Naive B cell (primary cell): ENCODE measurements around the gene CPEB1. TPM values are rescaled to one million over a fixed set of nuclear protein-coding genes. Genes with fewer than 3 reads are reported as not detected.
"Not testable (repeated sequence)": the region's sequence is repeated elsewhere in the genome, so short reads cannot be mapped to it uniquely, and the experiment has no call there.

Experiments
- ATAC-seq, 2 donors: fragments of 150-1000 bp; cut with Tn5 transposase; 2 replicates each; pipeline ENCODE4 v1.10.0; 2021; ENCODE audit warnings: low read depth in 2 of 2, mild to moderate bottlenecking in 2 of 2, moderate library complexity in 2 of 2
- DNase-seq: peaks from one replicate; pipeline ENCODE4 v3.0.0; 2022
- H3K27ac Mint-ChIP-seq, 6 donors: one replicate each; pipeline ENCODE4 v1.8.0; 2020 to 2022; ENCODE audit warnings: mild to moderate bottlenecking in 6 of 6, mixed read lengths in 6 of 6, moderate library complexity in 5 of 6, inconsistent platforms in 2 of 6
- H3K27me3 Mint-ChIP-seq, 3 donors: one replicate each; pipeline ENCODE4 v1.8.0; 2021 to 2022; ENCODE audit warnings: mixed read lengths in 3 of 3, mild to moderate bottlenecking in 1 of 3
- H3K36me3 Mint-ChIP-seq, 2 donors: one replicate each; pipeline ENCODE4 v1.8.0; 2020 to 2022; ENCODE audit warnings: mixed read lengths in 2 of 2, inconsistent platforms in 1 of 2, mild to moderate bottlenecking in 1 of 2
- H3K4me1 Mint-ChIP-seq, 3 donors: one replicate each; pipeline ENCODE4 v1.8.0; 2020 to 2022; ENCODE audit warnings: mixed read lengths in 3 of 3, inconsistent platforms in 1 of 3, mild to moderate bottlenecking in 1 of 3, moderate library complexity in 1 of 3
- H3K4me3 Mint-ChIP-seq, 8 donors: one replicate each; pipeline ENCODE4 v1.8.0; 2020 to 2022; ENCODE audit warnings: mild to moderate bottlenecking in 8 of 8, mixed read lengths in 8 of 8, moderate library complexity in 8 of 8, inconsistent platforms in 2 of 8
- H3K9me3 Mint-ChIP-seq, 7 donors: one replicate each; pipeline ENCODE4 v1.8.0; 2020 to 2022; ENCODE audit warnings: mixed read lengths in 7 of 7, mild to moderate bottlenecking in 5 of 7, inconsistent platforms in 2 of 7, moderate library complexity in 1 of 7
- polyA plus RNA-seq, 6 donors: library from polyadenylated mRNA; unstranded; fragments of 300-500 nt; fragmentation: Illumina TruSeq; gene quantifications; one replicate each; pipeline ENCODE4 v1.2.3, GENCODE V29; 2021; ENCODE audit warnings: low read depth in 6 of 6

CPEB1 gene
- polyA plus RNA-seq, 6 donors from 2014 or later: 0.09 to 0.24 TPM; not detected in 4

- not testable (repeated sequence) for H3K27me3 Mint-ChIP-seq, DNase-seq, H3K4me3 Mint-ChIP-seq, H3K9me3 Mint-ChIP-seq, ATAC-seq, H3K27ac Mint-ChIP-seq
- Mint-ChIP-seq H3K36me3 (peaks cover 29 to 41% of the 10 kb centered on the region in 2 donors), H3K4me1 (peaks cover 35 to 36% (median 35%) of the 10 kb centered on the region in 3 donors)
Observed at GRCh38 chr15:82534457-82534861, 112.7 kb downstream of the CPEB1 start.

- peaks cover 0 to 2% (median 0%) of the 10 kb centered on the region in 7 donors for H3K9me3 Mint-ChIP-seq
- DNase-seq (no peak), ATAC-seq (no peak)
- H3K4me1 Mint-ChIP-seq: peaks cover 29 to 30% (median 29%) of the 10 kb centered on the region in 3 donors
- peaks cover 29 to 35% of the 10 kb centered on the region in 2 donors for H3K36me3 Mint-ChIP-seq
- peak overlapping the region in 1 of 8 donors; percentile 64 for H3K4me3 Mint-ChIP-seq
- peak overlapping the region in 3 of 6 donors; percentile 3 to 96 (median 22) for H3K27ac Mint-ChIP-seq
- H3K27me3 Mint-ChIP-seq: no peaks in the 10 kb centered on the region
Observed at GRCh38 chr15:82533801-82534200, 113.4 kb downstream of the CPEB1 start.

- Mint-ChIP-seq H3K9me3 (peaks cover 0 to 2% (median 0%) of the 10 kb centered on the region in 7 donors), H3K36me3 (peaks cover 29 to 32% of the 10 kb centered on the region in 2 donors), H3K27ac (no peak overlapping the region), H3K4me3 (no peak overlapping the region), H3K4me1 (peaks cover 24 to 28% (median 24%) of the 10 kb centered on the region in 3 donors), H3K27me3 (no peaks in the 10 kb centered on the region)
- ATAC-seq (no peak), DNase-seq (no peak)
Observed at GRCh38 chr15:82532991-82533481, 114.1 kb downstream of the CPEB1 start.

GRCh38 chr15:82532383-82532990, 114.7 kb downstream of the CPEB1 start:
- peak overlapping the region in 1 of 6 donors; percentile 50 for H3K27ac Mint-ChIP-seq
- no peak overlapping the region for H3K4me3 Mint-ChIP-seq
- no peaks in the 10 kb centered on the region for H3K27me3 Mint-ChIP-seq
- DNase-seq (no peak), ATAC-seq (no peak)
- peaks cover 0 to 2% (median 0%) of the 10 kb centered on the region in 7 donors for H3K9me3 Mint-ChIP-seq
- H3K36me3 Mint-ChIP-seq: peaks cover 27 to 29% of the 10 kb centered on the region in 2 donors
- peaks cover 19 to 24% (median 20%) of the 10 kb centered on the region in 3 donors for H3K4me1 Mint-ChIP-seq

DNA sequence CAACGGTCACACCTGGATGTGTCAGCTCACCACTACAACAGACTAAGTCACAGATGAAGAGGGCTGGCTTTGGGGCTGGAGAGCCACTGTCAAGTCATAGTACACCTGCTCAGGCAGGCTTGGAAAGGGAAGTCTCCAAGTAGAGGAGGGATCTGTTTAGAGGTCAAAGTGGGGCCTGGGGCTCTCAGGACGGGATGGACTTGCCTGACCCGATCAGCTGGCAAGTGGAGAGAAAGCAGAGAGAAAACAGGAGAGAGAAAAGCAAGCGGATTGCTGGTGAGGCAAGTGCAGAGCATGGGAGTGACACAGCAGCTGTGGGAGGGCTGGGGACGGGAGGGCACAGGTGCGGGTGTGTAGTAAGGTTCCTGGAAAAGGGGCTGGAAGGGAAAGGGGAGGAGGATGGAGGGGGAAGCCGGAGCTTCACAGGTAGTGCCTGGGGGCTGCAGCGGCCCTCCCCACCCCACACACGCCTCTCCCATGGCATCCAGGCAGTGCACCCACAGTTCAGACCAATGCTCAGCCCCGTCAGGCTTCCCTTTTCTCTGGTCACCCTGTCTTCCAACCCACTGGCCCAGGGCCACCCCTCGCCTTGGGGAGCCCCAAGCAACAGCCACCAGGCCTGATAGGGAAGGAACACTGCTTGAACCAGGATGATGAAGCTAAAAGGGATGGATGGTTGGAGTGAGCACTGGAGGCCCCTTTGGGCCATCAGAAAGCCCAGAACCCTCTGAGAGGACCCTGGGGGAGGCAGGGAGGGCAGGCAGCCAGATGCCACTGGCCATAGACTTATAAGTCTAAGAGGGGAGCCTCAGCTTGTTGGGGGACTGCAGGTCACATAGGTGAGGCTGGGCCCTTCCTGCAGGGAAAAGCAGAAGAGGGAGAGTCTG, 115.4 kb downstream of the CPEB1 start:
- H3K9me3 Mint-ChIP-seq: peaks cover 0 to 2% (median 0%) of the 10 kb centered on the region in 7 donors
- H3K27me3 Mint-ChIP-seq: no peaks in the 10 kb centered on the region
- H3K4me3 Mint-ChIP-seq: no peak overlapping the region
- ATAC-seq (no peak), DNase-seq (no peak)
- peaks cover 19 to 24% of the 10 kb centered on the region in 2 donors for H3K36me3 Mint-ChIP-seq
- H3K4me1 Mint-ChIP-seq: peaks cover 15 to 20% (median 17%) of the 10 kb centered on the region in 3 donors
- H3K27ac Mint-ChIP-seq: peak overlapping the region in 2 of 6 donors; percentile 50 to 53

GRCh38 chr15:82530606-82531379, 116.4 kb downstream of the CPEB1 start:
- DNase-seq (peak; percentile 72), ATAC-seq (peak; percentile 85 to 90)
- peaks cover 12 to 15% (median 12%) of the 10 kb centered on the region in 3 donors for H3K4me1 Mint-ChIP-seq
- no peaks in the 10 kb centered on the region for H3K27me3 Mint-ChIP-seq
- H3K9me3 Mint-ChIP-seq: peaks cover 0 to 2% (median 0%) of the 10 kb centered on the region in 7 donors
- H3K4me3 Mint-ChIP-seq: peak overlapping the region in 7 of 8 donors; percentile 53 to 88 (median 80)
- peak overlapping the region in 1 of 6 donors; percentile 88 for H3K27ac Mint-ChIP-seq
- peaks cover 13 to 16% of the 10 kb centered on the region in 2 donors for H3K36me3 Mint-ChIP-seq

DNA sequence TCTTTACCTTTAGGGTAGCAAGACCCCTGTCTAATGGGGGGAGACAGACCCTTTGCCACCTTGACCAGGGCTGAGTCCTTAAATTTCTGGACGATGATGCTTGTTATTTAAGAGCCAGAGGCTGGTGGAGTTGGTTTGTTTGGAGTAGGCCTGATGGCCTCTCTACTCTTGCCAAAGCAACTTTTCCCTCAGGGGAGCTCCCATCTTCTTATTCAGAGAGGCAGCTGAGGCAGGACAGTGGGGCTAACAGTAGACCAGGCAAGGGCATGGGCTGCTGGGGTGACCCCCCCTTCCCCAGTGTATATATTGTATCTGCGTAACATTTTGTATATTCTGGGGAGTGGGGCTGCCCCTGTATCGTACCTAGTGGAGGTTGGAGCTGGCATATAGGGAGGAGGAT, 117.2 kb downstream of the CPEB1 start:
- H3K36me3 Mint-ChIP-seq: peaks cover 11 to 13% of the 10 kb centered on the region in 2 donors
- no peak overlapping the region for H3K27ac Mint-ChIP-seq
- no peak for DNase-seq
- ATAC-seq: no peak
- no peak overlapping the region for H3K4me3 Mint-ChIP-seq
- peaks cover 0 to 2% (median 0%) of the 10 kb centered on the region in 7 donors for H3K9me3 Mint-ChIP-seq
- H3K4me1 Mint-ChIP-seq: peaks cover 12 to 15% (median 12%) of the 10 kb centered on the region in 3 donors
- no peaks in the 10 kb centered on the region for H3K27me3 Mint-ChIP-seq

DNA sequence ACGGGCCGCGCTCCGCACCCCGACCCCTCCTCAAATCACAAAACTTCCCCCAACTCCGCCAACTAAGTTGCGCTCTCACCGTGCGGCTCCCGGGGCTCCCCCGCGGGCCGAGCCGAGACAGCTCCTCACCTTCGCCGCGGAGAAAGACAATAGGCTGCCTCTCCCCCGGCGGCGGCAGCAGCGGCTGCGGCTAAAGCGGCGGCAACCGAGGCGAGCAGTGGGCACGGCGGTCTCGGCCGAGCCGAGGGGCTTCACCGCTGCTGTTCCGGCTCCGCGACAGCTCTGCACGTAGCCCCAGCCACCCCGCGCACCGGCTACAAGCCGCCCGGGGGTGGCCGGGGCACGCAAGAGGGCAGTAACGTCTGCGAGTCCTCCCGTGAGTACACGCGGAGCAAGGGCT, 133.6 kb downstream of the CPEB1 start:
- not testable (repeated sequence) for H3K27ac Mint-ChIP-seq, DNase-seq, H3K36me3 Mint-ChIP-seq, H3K4me1 Mint-ChIP-seq, H3K9me3 Mint-ChIP-seq, H3K27me3 Mint-ChIP-seq, ATAC-seq, H3K4me3 Mint-ChIP-seq

- H3K4me3 Mint-ChIP-seq, H3K36me3 Mint-ChIP-seq, ATAC-seq, DNase-seq, H3K9me3 Mint-ChIP-seq, H3K27me3 Mint-ChIP-seq, H3K27ac Mint-ChIP-seq, H3K4me1 Mint-ChIP-seq: not testable (repeated sequence)
Observed at GRCh38 chr15:82507693-82508092, 139.5 kb downstream of the CPEB1 start.

GRCh38 chr15:82507087-82507486, 140.1 kb downstream of the CPEB1 start:
- ATAC-seq, H3K4me3 Mint-ChIP-seq, H3K4me1 Mint-ChIP-seq, H3K9me3 Mint-ChIP-seq, DNase-seq, H3K36me3 Mint-ChIP-seq, H3K27ac Mint-ChIP-seq, H3K27me3 Mint-ChIP-seq: not testable (repeated sequence)

- H3K9me3 Mint-ChIP-seq, H3K36me3 Mint-ChIP-seq, H3K4me3 Mint-ChIP-seq, ATAC-seq, H3K27me3 Mint-ChIP-seq, DNase-seq, H3K4me1 Mint-ChIP-seq, H3K27ac Mint-ChIP-seq: not testable (repeated sequence)
Observed at GRCh38 chr15:82505842-82506241, 141.3 kb downstream of the CPEB1 start.

- not testable (repeated sequence) for H3K4me3 Mint-ChIP-seq, DNase-seq, H3K9me3 Mint-ChIP-seq, H3K27ac Mint-ChIP-seq, H3K4me1 Mint-ChIP-seq, H3K27me3 Mint-ChIP-seq, H3K36me3 Mint-ChIP-seq, ATAC-seq
Observed at GRCh38 chr15:82504074-82504473, 143.1 kb downstream of the CPEB1 start.

DNA sequence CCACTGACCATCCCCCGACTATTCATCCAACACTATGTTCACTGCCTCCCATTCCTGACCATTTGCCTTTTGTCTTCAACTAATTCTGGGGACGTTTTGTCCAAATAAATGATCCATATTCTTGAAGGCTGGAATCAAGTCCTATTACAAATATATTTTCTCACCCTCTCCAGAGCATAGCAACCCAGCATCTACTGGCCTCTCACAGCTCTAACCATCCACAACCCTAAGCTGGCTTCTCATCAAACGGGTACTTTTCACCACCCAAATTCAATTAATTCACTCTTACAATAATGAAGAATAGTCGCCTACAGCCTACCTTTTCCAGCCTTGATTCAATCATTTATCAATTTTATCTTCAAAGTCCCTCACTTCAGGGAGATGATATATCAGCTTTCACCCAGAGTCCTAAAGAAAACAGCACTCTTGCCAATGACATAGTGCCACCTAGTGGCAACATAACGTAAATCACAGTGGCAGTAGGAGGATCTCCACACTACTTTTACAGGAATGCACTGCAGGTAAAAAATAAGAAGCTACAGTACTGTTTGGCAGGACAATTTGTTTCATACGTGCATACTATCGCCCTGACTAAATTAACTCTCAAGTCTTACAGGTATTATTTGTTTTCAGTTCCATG, 144.3 kb downstream of the CPEB1 start:
- H3K27ac Mint-ChIP-seq, H3K4me3 Mint-ChIP-seq, H3K9me3 Mint-ChIP-seq, H3K36me3 Mint-ChIP-seq, H3K4me1 Mint-ChIP-seq, H3K27me3 Mint-ChIP-seq: not testable (repeated sequence)
- DNase-seq (peak; percentile 17), ATAC-seq (peak; percentile 65 to 67)
